Hypothalamus (tissue), 51 donors: Measurements from ENCODE around the gene KCNJ18.
"Not testable (repeated sequence)": the region's sequence is repeated elsewhere in the genome, so short reads cannot be mapped to it uniquely, and the experiment has no call there.

Experiments
- DNase-seq, 51 donors: peaks; one replicate each; lab custom pipeline; 2025; lab: John Stamatoyannopoulos, UW

Gene KCNJ18

GRCh38 chr17:21683897-21684296 lies 8.4 kb upstream of the KCNJ18 start:
- not testable (repeated sequence) for DNase-seq

GRCh38 chr17:21684384-21684783 lies 7.9 kb upstream of the KCNJ18 start:
- DNase-seq = not testable (repeated sequence)

GRCh38 chr17:21685061-21685795 lies 7.1 kb upstream of the KCNJ18 start:
- not testable (repeated sequence) for DNase-seq

- no peak for DNase-seq
These were observed 5.9 kb upstream of the KCNJ18 start for GRCh38 chr17:21686165-21687015.

- no peak for DNase-seq
These were observed 5.0 kb upstream of the KCNJ18 start for GRCh38 chr17:21687136-21687953.

GRCh38 chr17:21688293-21688949 lies 3.9 kb upstream of the KCNJ18 start:
- DNase-seq = no peak

GRCh38 chr17:21689604-21690003 lies 2.7 kb upstream of the KCNJ18 start:
- peak in 1 of 51 donors; percentile 39 for DNase-seq

GRCh38 chr17:21690811-21691210 lies 1.5 kb upstream of the KCNJ18 start:
- DNase-seq = not testable (repeated sequence)

- DNase-seq = not testable (repeated sequence)
These were observed 842 bp upstream of the KCNJ18 start for GRCh38 chr17:21691481-21691880.

- not testable (repeated sequence) for DNase-seq
These were observed 362 bp downstream of the KCNJ18 start for GRCh38 chr17:21692704-21693065.

GRCh38 chr17:21693391-21693796 lies 1.1 kb downstream of the KCNJ18 start:
- DNase-seq = not testable (repeated sequence)

- DNase-seq = not testable (repeated sequence)
These were observed 1.6 kb downstream of the KCNJ18 start for GRCh38 chr17:21693937-21694336.

GRCh38 chr17:21696227-21696626 lies 3.9 kb downstream of the KCNJ18 start:
- not testable (repeated sequence) for DNase-seq

- DNase-seq = not testable (repeated sequence)
These were observed 4.7 kb downstream of the KCNJ18 start for GRCh38 chr17:21696842-21697507.

- DNase-seq = not testable (repeated sequence)
These were observed 5.2 kb downstream of the KCNJ18 start for GRCh38 chr17:21697508-21697860.

- DNase-seq = not testable (repeated sequence)
These were observed 6.2 kb downstream of the KCNJ18 start for GRCh38 chr17:21698437-21699075.

- DNase-seq = not testable (repeated sequence)
These were observed 6.8 kb downstream of the KCNJ18 start for GRCh38 chr17:21699124-21699523.

GRCh38 chr17:21699573-21700236 lies 7.4 kb downstream of the KCNJ18 start:
- DNase-seq = not testable (repeated sequence)

- not testable (repeated sequence) for DNase-seq
These were observed 8.8 kb downstream of the KCNJ18 start for GRCh38 chr17:21701090-21701489.
